ENCODE results near the gene IQSEC1. TPM values are rescaled to one million over a fixed set of nuclear protein-coding genes. Genes with fewer than 3 reads are reported as not detected.

IQSEC1 gene
- total and polyA plus RNA-seq, 2 donors (not counting 1 experiment from before 2014, with no cell fraction given), result 96.7 to 222 TPM

DNA sequence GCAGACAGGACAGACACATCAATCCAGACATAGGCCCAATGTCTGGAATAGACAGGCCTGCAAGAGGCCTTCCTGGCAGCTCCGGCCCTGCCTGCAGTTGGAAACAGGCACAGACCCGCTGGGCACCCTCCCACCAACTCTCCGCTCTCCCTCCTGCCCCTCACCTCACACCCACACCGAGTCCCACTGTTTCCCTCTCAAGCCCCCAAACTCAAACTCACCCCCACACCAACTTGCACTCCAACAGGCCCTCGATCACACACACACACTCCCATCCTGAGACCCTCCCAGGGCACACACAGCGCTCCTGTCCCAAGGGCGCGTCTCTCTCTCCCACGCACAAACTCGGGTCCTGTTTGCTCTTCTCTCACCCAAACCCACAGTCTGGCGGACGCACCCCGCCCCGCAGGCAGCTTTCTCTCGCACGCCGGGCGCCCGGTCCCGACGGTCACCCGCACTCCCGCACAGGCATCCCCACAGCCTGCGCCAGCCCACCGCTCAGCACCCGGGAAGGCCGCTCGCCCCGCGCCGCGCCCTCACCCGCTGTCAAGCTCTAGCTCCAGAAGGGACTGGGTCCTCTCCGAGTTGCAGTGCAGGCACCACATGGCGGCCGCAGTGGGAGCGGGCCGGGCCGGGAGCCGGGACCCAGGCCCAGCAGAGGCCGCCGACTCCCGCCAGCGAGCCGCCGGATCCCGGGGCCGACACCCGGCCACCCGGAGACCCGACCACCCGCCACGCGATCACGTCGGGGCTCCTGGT, 106.2 kb downstream of the IQSEC1 start:
- 9% methylated on average over 56 of the region's 56 CpGs for WGBS (ENCODE audit: insufficient coverage)
- ChIA-PET CTCF (interaction anchor here (1.0 to 2.8 kb wide), 5 partner anchors 15 to 144 kb away, joined by 3 to 13 read pairs (median 4); no protein-coding TSS in a partner anchor), POLR2A (interaction anchor here (0.6 to 1.3 kb wide), 4 partner anchors 12 to 101 kb away, joined by 3 to 5 read pairs (median 4); no protein-coding TSS in a partner anchor)
- Histone ChIP-seq H3K27me3 (replicated peaks in 1 of 4; ENCODE audit: control extremely low read depth in 1 of 4, control insufficient read depth in 3 of 4, insufficient read depth in 4 of 4, low read length in 3 of 4) (no peaks in the 10 kb centered on the region), H4K20me1 (ENCODE audit: control insufficient read depth, insufficient read depth, low read length, poor library complexity, severe bottlenecking) (peaks cover 97% of the 10 kb centered on the region), H3K4me3 (ENCODE audit: control extremely low read depth in 1 of 5, extremely low read depth in 1 of 5, insufficient read depth in 1 of 5, low read depth in 2 of 5, low read length in 4 of 5) (peak overlapping the region in 3 of 5 experiments; percentile 35 to 61 (median 54)), H3K27ac (ENCODE audit: low read length in 2 of 2) (peak overlapping the region in 1 of 2 donors; percentile 40), H3K9me3 (ENCODE audit: control extremely low read depth in 1 of 3, control insufficient read depth in 2 of 3, insufficient read depth in 1 of 3, low read length in 2 of 3) (no peaks in the 10 kb centered on the region), H3K4me1 (ENCODE audit: control insufficient read depth in 2 of 2, insufficient read depth in 2 of 2, low read length in 2 of 2) (peaks cover 62 to 80% of the 10 kb centered on the region in 2 donors), H3K4me2 (replicated peaks; ENCODE audit: low read depth, low read length, poor library complexity, severe bottlenecking) (peak overlapping the region; percentile 93), H3K36me3 (replicated peaks in 1 of 2; ENCODE audit: control extremely low read depth in 1 of 2, control insufficient read depth in 1 of 2, extremely low read depth in 1 of 2, insufficient read depth in 2 of 2, low read length in 1 of 2) (peaks cover 0 to 58% of the 10 kb centered on the region in 2 experiments), H3K9ac (ENCODE audit: low read length) (peak overlapping the region; percentile 56), H3K79me2 (ENCODE audit: control insufficient read depth, insufficient read depth, low read length) (peaks cover 97% of the 10 kb centered on the region), H2AFZ (ENCODE audit: insufficient read depth, low read depth, low read length, poor library complexity, severe bottlenecking) (no peak overlapping the region)
- TF ChIP-seq EZH2 (IDR thresholded peaks at IDR 0.05; ENCODE audit: borderline replicate concordance, insufficient read depth, low read depth, low read length, poor library complexity, severe bottlenecking), result no peak
- TF ChIP-seq CTCF (IDR thresholded peaks at IDR 0.05), result no peak
- H3K4me1 Mint-ChIP-seq, result peaks cover 81% of the 10 kb centered on the region
- no peaks in the 10 kb centered on the region for H3K27me3 Mint-ChIP-seq
- ATAC-seq (ENCODE audit: low read depth), result no peak
- H3K27ac Mint-ChIP-seq, result peak overlapping the region; percentile 83
- intact Hi-C loops (cut with micrococcal nuclease), result loop anchor here (1.0 to 5.0 kb wide), 2 partner anchors 12 to 155 kb away; no protein-coding TSS in a partner anchor
- peak overlapping the region; percentile 86 for H3K4me3 Mint-ChIP-seq
- H3K9me3 Mint-ChIP-seq (ENCODE audit: insufficient read depth), result no peaks in the 10 kb centered on the region
- peak; percentile 39 for DNase-seq
